ENCODE measurements around the gene COL19A1. TPM values are rescaled to one million over a fixed set of nuclear protein-coding genes. Genes with fewer than 3 reads are reported as not detected.

The COL19A1 gene
- total and polyA plus RNA-seq, 2 of the 13 experiments (the other 11 are each of a cell fraction or from before 2014, with no cell fraction given) = not detected

DNA sequence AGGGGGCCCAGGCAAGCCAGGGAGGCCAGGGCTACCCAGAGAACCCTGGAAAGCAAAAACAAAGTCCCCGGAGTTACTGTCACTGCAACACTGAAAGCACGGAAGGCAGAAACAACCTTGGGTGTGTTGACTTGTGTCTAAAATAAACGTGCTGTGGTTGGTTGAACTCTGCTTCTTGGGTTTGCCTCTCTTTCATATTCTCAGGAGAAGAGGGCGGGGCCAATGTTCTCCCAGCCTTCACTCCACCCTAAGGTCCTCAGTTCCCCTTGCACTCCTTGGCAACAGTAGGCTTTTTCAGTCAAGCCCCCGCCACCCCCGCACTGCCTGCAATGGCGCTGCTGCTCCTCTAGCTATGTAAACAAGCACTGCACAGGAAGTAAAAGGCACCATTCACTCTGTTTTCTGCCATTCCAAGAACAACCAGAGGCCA lies 375.6 kb downstream of the COL19A1 start (continued):
- TF ChIP-seq ZNF382 (CRISPR knock-in tag; IDR thresholded peaks at IDR 0.05; ENCODE audit: borderline replicate concordance) (no peak), ZSCAN20 (CRISPR knock-in tag; IDR thresholded peaks at IDR 0.05; ENCODE audit: borderline replicate concordance) (no peak)

DNA sequence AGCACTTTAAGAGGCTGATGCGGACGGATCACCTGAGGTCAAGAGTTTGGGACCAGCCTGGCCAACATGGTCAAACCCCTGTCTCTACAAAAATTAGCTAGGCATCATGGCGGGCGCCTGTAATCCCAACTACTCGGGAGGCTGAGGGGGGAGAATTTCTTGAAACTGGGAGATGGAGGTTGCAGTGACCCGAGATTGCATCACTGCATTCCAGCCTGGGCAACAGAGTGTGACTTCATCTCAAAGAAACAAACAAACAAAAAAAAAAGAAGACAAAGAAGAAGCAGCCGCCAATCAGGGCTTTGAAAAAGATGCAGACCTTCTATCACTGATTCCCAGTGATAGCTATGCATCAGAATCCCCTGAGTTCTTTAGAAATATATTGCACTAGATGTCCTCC lies 379.8 kb downstream of the COL19A1 start:
- WGBS (ENCODE audit: low lambda C conversion rate) = 65% methylated on average over 7 of the region's 7 CpGs
- CTCF ChIA-PET (ENCODE audit: low intra/inter-chr PET ratio, low total read pairs) = no interaction called here
- Histone ChIP-seq H3K27ac (ENCODE audit: extremely low read length, insufficient read depth, low read length) (no peak overlapping the region), H3K4me3 (replicated peaks in 1 of 3; ENCODE audit: insufficient read depth in 1 of 3, low read depth in 2 of 3, low read length in 3 of 3) (no peak overlapping the region), H3K4me1 (ENCODE audit: insufficient read depth, low read length) (peaks cover 15% of the 10 kb centered on the region), H2AFZ (ENCODE audit: low read length) (no peak overlapping the region), H4K20me1 (ENCODE audit: insufficient read depth, low read length) (no peaks in the 10 kb centered on the region), H3K79me2 (ENCODE audit: insufficient read depth, low read length) (no peaks in the 10 kb centered on the region), H3K9me3 (ENCODE audit: low read length) (no peaks in the 10 kb centered on the region), H3K27me3 (ENCODE audit: control insufficient read depth in 1 of 2, insufficient read depth in 2 of 2, low read length in 2 of 2) (0 out of 5 replicates have a peak, but pooled peaks cover 0 to 8% of the 10 kb centered on the region in 2 experiments), H3K36me3 (replicated peaks in 1 of 2; ENCODE audit: control insufficient read depth in 1 of 2, insufficient read depth in 2 of 2, low read length in 2 of 2) (no peaks in the 10 kb centered on the region), H3K9ac (ENCODE audit: insufficient read depth, low read depth, low read length) (no peak overlapping the region), H3K4me2 (ENCODE audit: low read depth, low read length) (no peak overlapping the region)
- intact Hi-C loops (cut with micrococcal nuclease; ENCODE audit: unreplicated experiment) = no loop called here
- DNase-seq (ENCODE audit: low spot score) (no peak), ATAC-seq (no peak), FAIRE-seq (no peak)
- POLR2A ChIA-PET = no interaction called here
- BruUV-seq (replicated peaks) = no TSS peak
- TF ChIP-seq RBM39 (IDR thresholded peaks at IDR 0.05; ENCODE audit: low read depth, low read length, poor library complexity, severe bottlenecking) (no peak), MED1 (CRISPR knock-in tag; IDR thresholded peaks at IDR 0.05) (no peak), AHR (CRISPR knock-in tag; IDR thresholded peaks at IDR 0.05) (no peak), CEBPB (IDR thresholded peaks at IDR 0.05; ENCODE audit: borderline replicate concordance, low read depth, low read length) (peak; percentile 38; the same call in 1 of the 2 replicates), REXO4 (CRISPR knock-in tag; IDR thresholded peaks at IDR 0.05; ENCODE audit: borderline replicate concordance) (no peak), SNRNP70 (IDR thresholded peaks at IDR 0.05; ENCODE audit: low read depth, low read length) (no peak)
- in situ Hi-C loops (cut with HindIII; ENCODE audit: extremely low pct_ligation_motif_present, low pct_unique_long_range_greater_than_20kb) = no loop called here

DNA sequence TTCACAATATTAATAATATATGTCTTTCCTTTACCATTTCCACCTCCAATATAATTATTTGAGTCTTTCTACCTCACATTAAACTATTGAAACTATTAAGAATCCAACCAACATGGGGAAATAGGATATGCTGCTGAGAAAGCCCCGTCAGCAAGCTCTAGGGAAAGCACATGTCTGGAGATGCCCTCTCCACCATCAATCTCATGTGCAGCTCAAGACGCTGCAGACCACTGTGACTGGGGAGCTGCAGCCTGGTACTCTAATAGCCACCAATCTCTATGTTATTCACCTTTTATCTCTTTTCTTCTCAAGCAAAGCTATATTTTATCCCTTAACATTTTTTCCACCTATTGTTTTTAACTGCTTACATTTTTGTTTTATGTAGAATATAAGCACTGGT lies 386.2 kb downstream of the COL19A1 start:
- in situ Hi-C loops (cut with HindIII; ENCODE audit: extremely low pct_ligation_motif_present, low pct_unique_long_range_greater_than_20kb) = no loop called here
- Histone ChIP-seq H3K27me3 (ENCODE audit: control insufficient read depth in 1 of 2, insufficient read depth in 2 of 2, low read length in 2 of 2) (0 out of 5 replicates have a peak, but pooled peaks cover 0 to 8% of the 10 kb centered on the region in 2 experiments), H3K4me1 (ENCODE audit: insufficient read depth, low read length) (no peaks in the 10 kb centered on the region), H3K9me3 (ENCODE audit: low read length) (no peaks in the 10 kb centered on the region), H3K4me2 (ENCODE audit: low read depth, low read length) (no peak overlapping the region), H3K4me3 (replicated peaks in 1 of 3; ENCODE audit: insufficient read depth in 1 of 3, low read depth in 2 of 3, low read length in 3 of 3) (no peak overlapping the region), H4K20me1 (ENCODE audit: insufficient read depth, low read length) (no peaks in the 10 kb centered on the region), H3K27ac (ENCODE audit: extremely low read length, insufficient read depth, low read length) (no peak overlapping the region), H3K36me3 (replicated peaks in 1 of 2; ENCODE audit: control insufficient read depth in 1 of 2, insufficient read depth in 2 of 2, low read length in 2 of 2) (no peaks in the 10 kb centered on the region), H3K9ac (ENCODE audit: insufficient read depth, low read depth, low read length) (no peak overlapping the region), H3K79me2 (ENCODE audit: insufficient read depth, low read length) (no peaks in the 10 kb centered on the region), H2AFZ (ENCODE audit: low read length) (no peak overlapping the region)
- BruUV-seq (replicated peaks) = no TSS peak
- FAIRE-seq (no peak), DNase-seq (ENCODE audit: low spot score) (no peak), ATAC-seq (no peak)
- ChIA-PET CTCF (ENCODE audit: low intra/inter-chr PET ratio, low total read pairs) (no interaction called here), POLR2A (no interaction called here)
- WGBS (ENCODE audit: low lambda C conversion rate) = 49% methylated on average over 2 of the region's 2 CpGs
- TF ChIP-seq ONECUT2 (CRISPR knock-in tag; IDR thresholded peaks at IDR 0.05) (no peak), SIX4 (CRISPR knock-in tag; IDR thresholded peaks at IDR 0.05) (no peak), MAFG (CRISPR knock-in tag; IDR thresholded peaks at IDR 0.05) (no peak), SALL1 (CRISPR knock-in tag; IDR thresholded peaks at IDR 0.05) (no peak), ZNF326 (CRISPR knock-in tag; IDR thresholded peaks at IDR 0.05; ENCODE audit: borderline replicate concordance) (no peak)
- TF ChIP-seq, protein P1, sequence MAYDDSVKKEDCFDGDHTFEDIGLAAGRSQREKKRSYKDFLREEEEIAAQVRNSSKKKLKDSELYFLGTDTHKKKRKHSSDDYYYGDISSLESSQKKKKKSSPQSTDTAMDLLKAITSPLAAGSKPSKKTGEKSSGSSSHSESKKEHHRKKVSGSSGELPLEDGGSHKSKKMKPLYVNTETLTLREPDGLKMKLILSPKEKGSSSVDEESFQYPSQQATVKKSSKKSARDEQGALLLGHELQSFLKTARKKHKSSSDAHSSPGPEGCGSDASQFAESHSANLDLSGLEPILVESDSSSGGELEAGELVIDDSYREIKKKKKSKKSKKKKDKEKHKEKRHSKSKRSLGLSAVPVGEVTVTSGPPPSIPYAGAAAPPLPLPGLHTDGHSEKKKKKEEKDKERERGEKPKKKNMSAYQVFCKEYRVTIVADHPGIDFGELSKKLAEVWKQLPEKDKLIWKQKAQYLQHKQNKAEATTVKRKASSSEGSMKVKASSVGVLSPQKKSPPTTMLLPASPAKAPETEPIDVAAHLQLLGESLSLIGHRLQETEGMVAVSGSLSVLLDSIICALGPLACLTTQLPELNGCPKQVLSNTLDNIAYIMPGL (CRISPR knock-in tag; IDR thresholded peaks at IDR 0.05; ENCODE audit: borderline replicate concordance in 1 of 2, low read depth in 1 of 2) = no peak
- intact Hi-C loops (cut with micrococcal nuclease; ENCODE audit: unreplicated experiment) = no loop called here
